HepG2 (cell line): ENCODE measurements around the gene NOVA2. TPM values are rescaled to one million over a fixed set of nuclear protein-coding genes. Genes with fewer than 3 reads are reported as not detected.

Experiments used
- NCOA1 ChIP-seq: sonication (generic); formaldehyde crosslinking; IDR thresholded peaks from 2 replicates; pipeline ENCODE4 v1.9.0; 2021; ENCODE audit warnings: missing genetic modification reagents
- NCOA5 ChIP-seq: sonication (generic); formaldehyde crosslinking; IDR thresholded peaks from 2 replicates; pipeline ENCODE4 v1.4.0; 2020; ENCODE audit warnings: missing genetic modification reagents
- PHB2 ChIP-seq: fragments of 450-650 bp; IDR thresholded peaks from 2 replicates; pipeline ENCODE4 v1.6.1; 2018; ENCODE audit not compliant: partially characterized antibody
- REPIN1 ChIP-seq: sonication (generic); formaldehyde crosslinking; IDR thresholded peaks from 2 replicates; pipeline ENCODE4 v1.8.0; 2022; ENCODE audit warnings: missing genetic modification reagents, low read depth, mild to moderate bottlenecking, borderline replicate concordance
- ZNF20 ChIP-seq: sonication (generic); formaldehyde crosslinking; IDR thresholded peaks from 2 replicates; pipeline ENCODE4 v1.4.0; 2020; ENCODE audit warnings: mild to moderate bottlenecking, moderate library complexity, missing genetic modification reagents
- polyA plus RNA-seq, 8 experiments: library from polyadenylated mRNA; depleted of rRNA in 3 of 8; stranded (reverse) in 7 of 8; unstranded in 1 of 8; fragments of >200 nt; fragmentation: Illumina TruSeq in 4 of 8; extraction: Trizol in 4 of 8; gene quantifications; 2 replicates each; pipeline versions ENCODE4 v1.2.1 to v1.2.3, GENCODE V29; 2011 to 2016; ENCODE audit warnings: low read depth in 4 of 8, missing spikeins in 1 of 8, mixed read lengths in 1 of 8; ENCODE audit not compliant: insufficient read depth in 1 of 8
- total RNA-seq, 5 experiments: library from RNA; depleted of rRNA; stranded (reverse); fragments of >200 nt; fragmentation: Illumina TruSeq; extraction: Trizol; gene quantifications; 2 replicates each; pipeline ENCODE4 v1.2.3, GENCODE V29; 2016; ENCODE audit warnings: low read depth in 1 of 5
- TF ChIP-seq, protein P1 (sequence below): IDR thresholded peaks from 2 replicates; pipeline ENCODE4 v1.6.1; 2016; ENCODE audit warnings: low read depth, borderline replicate concordance
- TF ChIP-seq, protein P2 (sequence below): sonication (generic); formaldehyde crosslinking; IDR thresholded peaks from 2 replicates; pipeline ENCODE4 v1.4.0; 2020; ENCODE audit warnings: mild to moderate bottlenecking, missing genetic modification reagents
- TF ChIP-seq, protein P3 (sequence below): sonication (generic); formaldehyde crosslinking; conservative IDR thresholded peaks from 2 replicates; pipeline ENCODE4 v1.8.1; 2023; ENCODE audit warnings: missing genetic modification reagents
- TF ChIP-seq, protein P4 (sequence below): sonication (generic); formaldehyde crosslinking; conservative IDR thresholded peaks from 2 replicates; pipeline ENCODE4 v1.5.0; 2020; ENCODE audit warnings: missing genetic modification reagents
- TF ChIP-seq, protein P5 (sequence below): sonication (generic); formaldehyde crosslinking; IDR thresholded peaks from 2 replicates; pipeline ENCODE4 v1.4.0; 2020; ENCODE audit warnings: missing genetic modification reagents
- TF ChIP-seq, protein P6 (sequence below): sonication (generic); formaldehyde crosslinking; IDR thresholded peaks from 2 replicates; pipeline ENCODE4 v1.8.0; 2022; ENCODE audit warnings: mild to moderate bottlenecking, missing genetic modification reagents, moderate library complexity
- TF ChIP-seq, protein P7 (sequence below), 2 experiments: IDR thresholded peaks; 2 replicates each; pipeline ENCODE4 v1.6.1; 2011 to 2012; ENCODE audit warnings: low read length in 2 of 2, borderline replicate concordance in 1 of 2, low read depth in 1 of 2, mild to moderate bottlenecking in 1 of 2, moderate library complexity in 1 of 2

NOVA2 gene
- total and polyA plus RNA-seq, 2 of the 13 experiments (the other 11 are each of a cell fraction or from before 2014, with no cell fraction given): not detected

DNA sequence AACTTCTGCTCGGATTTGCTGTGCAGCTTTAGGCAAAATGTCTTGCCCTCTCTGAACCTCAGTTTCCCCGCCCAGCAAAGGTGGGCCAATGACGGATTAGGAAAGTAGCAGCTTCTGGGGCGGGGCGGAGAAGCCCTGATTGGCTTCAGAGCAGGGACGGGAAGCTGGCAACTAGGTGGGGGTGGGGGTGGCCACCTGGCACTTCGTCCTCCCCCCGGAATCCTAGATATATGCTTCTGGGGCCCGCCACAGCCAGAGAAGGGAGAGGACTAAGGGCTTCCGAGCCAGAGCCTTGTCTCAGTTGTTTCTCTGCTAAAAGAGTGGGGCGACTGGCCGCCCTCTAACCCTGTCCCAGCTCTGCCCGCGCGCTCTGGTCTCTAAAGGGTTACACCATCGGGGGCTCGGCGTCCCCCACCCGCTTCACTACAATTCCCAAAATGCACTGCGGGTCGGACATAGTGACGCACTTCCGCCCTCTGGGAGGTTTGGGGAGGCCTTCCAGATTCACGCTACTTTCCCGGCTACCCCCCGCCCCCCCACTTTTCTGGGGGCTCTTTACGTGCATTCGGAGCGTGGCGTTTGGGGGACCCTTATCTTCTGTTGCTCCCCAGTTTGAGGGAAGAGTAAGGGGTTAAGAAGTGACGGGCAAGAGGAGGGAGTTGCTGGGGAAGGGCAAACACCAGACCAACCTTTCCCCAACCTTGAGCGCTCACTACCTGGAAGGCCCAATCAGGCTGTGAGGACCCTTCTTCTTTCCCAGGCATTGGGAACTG lies 87.1 kb downstream of the NOVA2 start (continued):
- TF ChIP-seq, protein P1, sequence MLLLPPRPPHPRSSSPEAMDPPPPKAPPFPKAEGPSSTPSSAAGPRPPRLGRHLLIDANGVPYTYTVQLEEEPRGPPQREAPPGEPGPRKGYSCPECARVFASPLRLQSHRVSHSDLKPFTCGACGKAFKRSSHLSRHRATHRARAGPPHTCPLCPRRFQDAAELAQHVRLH: no peak; the same call in 1 of the 2 replicates
- TF ChIP-seq, protein P2, sequence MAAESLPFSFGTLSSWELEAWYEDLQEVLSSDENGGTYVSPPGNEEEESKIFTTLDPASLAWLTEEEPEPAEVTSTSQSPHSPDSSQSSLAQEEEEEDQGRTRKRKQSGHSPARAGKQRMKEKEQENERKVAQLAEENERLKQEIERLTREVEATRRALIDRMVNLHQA (CRISPR knock-in tag): no peak
- TF ChIP-seq NCOA1 (CRISPR knock-in tag): no peak
- TF ChIP-seq, protein P3, sequence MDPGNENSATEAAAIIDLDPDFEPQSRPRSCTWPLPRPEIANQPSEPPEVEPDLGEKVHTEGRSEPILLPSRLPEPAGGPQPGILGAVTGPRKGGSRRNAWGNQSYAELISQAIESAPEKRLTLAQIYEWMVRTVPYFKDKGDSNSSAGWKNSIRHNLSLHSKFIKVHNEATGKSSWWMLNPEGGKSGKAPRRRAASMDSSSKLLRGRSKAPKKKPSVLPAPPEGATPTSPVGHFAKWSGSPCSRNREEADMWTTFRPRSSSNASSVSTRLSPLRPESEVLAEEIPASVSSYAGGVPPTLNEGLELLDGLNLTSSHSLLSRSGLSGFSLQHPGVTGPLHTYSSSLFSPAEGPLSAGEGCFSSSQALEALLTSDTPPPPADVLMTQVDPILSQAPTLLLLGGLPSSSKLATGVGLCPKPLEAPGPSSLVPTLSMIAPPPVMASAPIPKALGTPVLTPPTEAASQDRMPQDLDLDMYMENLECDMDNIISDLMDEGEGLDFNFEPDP (CRISPR knock-in tag): no peak
- no peak for TF ChIP-seq PHB2
- TF ChIP-seq, protein P4, sequence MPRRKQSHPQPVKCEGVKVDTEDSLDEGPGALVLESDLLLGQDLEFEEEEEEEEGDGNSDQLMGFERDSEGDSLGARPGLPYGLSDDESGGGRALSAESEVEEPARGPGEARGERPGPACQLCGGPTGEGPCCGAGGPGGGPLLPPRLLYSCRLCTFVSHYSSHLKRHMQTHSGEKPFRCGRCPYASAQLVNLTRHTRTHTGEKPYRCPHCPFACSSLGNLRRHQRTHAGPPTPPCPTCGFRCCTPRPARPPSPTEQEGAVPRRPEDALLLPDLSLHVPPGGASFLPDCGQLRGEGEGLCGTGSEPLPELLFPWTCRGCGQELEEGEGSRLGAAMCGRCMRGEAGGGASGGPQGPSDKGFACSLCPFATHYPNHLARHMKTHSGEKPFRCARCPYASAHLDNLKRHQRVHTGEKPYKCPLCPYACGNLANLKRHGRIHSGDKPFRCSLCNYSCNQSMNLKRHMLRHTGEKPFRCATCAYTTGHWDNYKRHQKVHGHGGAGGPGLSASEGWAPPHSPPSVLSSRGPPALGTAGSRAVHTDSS: no peak
- no peak for TF ChIP-seq NCOA5
- no peak for TF ChIP-seq ZNF20 (CRISPR knock-in tag)
- TF ChIP-seq, protein P5, sequence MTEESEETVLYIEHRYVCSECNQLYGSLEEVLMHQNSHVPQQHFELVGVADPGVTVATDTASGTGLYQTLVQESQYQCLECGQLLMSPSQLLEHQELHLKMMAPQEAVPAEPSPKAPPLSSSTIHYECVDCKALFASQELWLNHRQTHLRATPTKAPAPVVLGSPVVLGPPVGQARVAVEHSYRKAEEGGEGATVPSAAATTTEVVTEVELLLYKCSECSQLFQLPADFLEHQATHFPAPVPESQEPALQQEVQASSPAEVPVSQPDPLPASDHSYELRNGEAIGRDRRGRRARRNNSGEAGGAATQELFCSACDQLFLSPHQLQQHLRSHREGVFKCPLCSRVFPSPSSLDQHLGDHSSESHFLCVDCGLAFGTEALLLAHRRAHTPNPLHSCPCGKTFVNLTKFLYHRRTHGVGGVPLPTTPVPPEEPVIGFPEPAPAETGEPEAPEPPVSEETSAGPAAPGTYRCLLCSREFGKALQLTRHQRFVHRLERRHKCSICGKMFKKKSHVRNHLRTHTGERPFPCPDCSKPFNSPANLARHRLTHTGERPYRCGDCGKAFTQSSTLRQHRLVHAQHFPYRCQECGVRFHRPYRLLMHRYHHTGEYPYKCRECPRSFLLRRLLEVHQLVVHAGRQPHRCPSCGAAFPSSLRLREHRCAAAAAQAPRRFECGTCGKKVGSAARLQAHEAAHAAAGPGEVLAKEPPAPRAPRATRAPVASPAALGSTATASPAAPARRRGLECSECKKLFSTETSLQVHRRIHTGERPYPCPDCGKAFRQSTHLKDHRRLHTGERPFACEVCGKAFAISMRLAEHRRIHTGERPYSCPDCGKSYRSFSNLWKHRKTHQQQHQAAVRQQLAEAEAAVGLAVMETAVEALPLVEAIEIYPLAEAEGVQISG (CRISPR knock-in tag): peak; percentile 86
- TF ChIP-seq, protein P6, sequence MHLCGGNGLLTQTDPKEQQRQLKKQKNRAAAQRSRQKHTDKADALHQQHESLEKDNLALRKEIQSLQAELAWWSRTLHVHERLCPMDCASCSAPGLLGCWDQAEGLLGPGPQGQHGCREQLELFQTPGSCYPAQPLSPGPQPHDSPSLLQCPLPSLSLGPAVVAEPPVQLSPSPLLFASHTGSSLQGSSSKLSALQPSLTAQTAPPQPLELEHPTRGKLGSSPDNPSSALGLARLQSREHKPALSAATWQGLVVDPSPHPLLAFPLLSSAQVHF (CRISPR knock-in tag): no peak
- no peak for TF ChIP-seq REPIN1
- TF ChIP-seq, protein P7, sequence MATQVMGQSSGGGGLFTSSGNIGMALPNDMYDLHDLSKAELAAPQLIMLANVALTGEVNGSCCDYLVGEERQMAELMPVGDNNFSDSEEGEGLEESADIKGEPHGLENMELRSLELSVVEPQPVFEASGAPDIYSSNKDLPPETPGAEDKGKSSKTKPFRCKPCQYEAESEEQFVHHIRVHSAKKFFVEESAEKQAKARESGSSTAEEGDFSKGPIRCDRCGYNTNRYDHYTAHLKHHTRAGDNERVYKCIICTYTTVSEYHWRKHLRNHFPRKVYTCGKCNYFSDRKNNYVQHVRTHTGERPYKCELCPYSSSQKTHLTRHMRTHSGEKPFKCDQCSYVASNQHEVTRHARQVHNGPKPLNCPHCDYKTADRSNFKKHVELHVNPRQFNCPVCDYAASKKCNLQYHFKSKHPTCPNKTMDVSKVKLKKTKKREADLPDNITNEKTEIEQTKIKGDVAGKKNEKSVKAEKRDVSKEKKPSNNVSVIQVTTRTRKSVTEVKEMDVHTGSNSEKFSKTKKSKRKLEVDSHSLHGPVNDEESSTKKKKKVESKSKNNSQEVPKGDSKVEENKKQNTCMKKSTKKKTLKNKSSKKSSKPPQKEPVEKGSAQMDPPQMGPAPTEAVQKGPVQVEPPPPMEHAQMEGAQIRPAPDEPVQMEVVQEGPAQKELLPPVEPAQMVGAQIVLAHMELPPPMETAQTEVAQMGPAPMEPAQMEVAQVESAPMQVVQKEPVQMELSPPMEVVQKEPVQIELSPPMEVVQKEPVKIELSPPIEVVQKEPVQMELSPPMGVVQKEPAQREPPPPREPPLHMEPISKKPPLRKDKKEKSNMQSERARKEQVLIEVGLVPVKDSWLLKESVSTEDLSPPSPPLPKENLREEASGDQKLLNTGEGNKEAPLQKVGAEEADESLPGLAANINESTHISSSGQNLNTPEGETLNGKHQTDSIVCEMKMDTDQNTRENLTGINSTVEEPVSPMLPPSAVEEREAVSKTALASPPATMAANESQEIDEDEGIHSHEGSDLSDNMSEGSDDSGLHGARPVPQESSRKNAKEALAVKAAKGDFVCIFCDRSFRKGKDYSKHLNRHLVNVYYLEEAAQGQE (IDR thresholded peaks at IDR 0.05; ENCODE audit: borderline replicate concordance in 1 of 2, low read depth in 1 of 2, low read length in 2 of 2): no peak
